GM23248 (cell line): ENCODE measurements around the gene YKT6.

Source experiments
- EZH2 ChIP-seq: fragments of 200-600 bp; sonication (generic); IDR thresholded peaks from 2 replicates; pipeline ENCODE4 v1.6.1; 2018; ENCODE audit warnings: antibody characterized with exemption, mild to moderate bottlenecking; ENCODE audit not compliant: insufficient read depth, poor library complexity, severe bottlenecking
- EZH2phosphoT487 ChIP-seq: fragments of 200-600 bp; sonication (generic); IDR thresholded peaks from 2 replicates; pipeline ENCODE4 v1.6.1; 2018; ENCODE audit warnings: antibody characterized with exemption, moderate library complexity, mild to moderate bottlenecking, low read depth; ENCODE audit not compliant: insufficient read depth

- TF ChIP-seq EZH2 (no peak), EZH2phosphoT487 (no peak)
These were observed 43.4 kb upstream of the YKT6 start for GRCh38 chr7:44157116-44158080.
